Adrenal gland (tissue), 12 donors: ENCODE measurements around the gene TMEM255B. TPM values are rescaled to one million over a fixed set of nuclear protein-coding genes. Genes with fewer than 3 reads are reported as not detected.
A peak's percentile ranks its signal among the peaks of the same experiment; 100 is the strongest.

Source experiments
- DNase-seq, 7 donors: peaks; one replicate each; pipeline ENCODE4 v3.0.0-alpha.2; 2019 to 2020
- H3K27ac ChIP-seq, 5 donors: fragments of 200-600 bp; sonication (generic) in 4 of 5; 1 replicate in 3 of 5; 2 replicates in 2 of 5; pipeline versions ENCODE4 v1.5.1 to v1.8.0; 2016 to 2020; ENCODE audit warnings: mild to moderate bottlenecking in 1 of 5
- H3K27me3 ChIP-seq: fragments of 200-600 bp; 2 replicates; pipeline ENCODE4 v1.8.0; 2021
- H3K36me3 ChIP-seq, 2 donors: fragments of 200-600 bp; replicated peaks in 1 of 2; 1 replicate in 1 of 2; 2 replicates in 1 of 2; pipeline versions ENCODE4 v1.5.1 to v1.8.0; 2018 to 2022
- H3K4me1 ChIP-seq, 2 donors: fragments of 200-600 bp; replicated peaks in 1 of 2; 1 replicate in 1 of 2; 2 replicates in 1 of 2; pipeline versions ENCODE4 v1.5.1 to v1.8.0; 2018 to 2021
- H3K4me3 ChIP-seq, 4 donors: fragments of 200-600 bp; sonication (generic) in 3 of 4; one replicate each; pipeline ENCODE4 v1.5.1; 2016 to 2018
- H3K9me3 ChIP-seq, 3 donors: fragments of 200-600 bp; sonication (generic) in 1 of 3; replicated peaks in 1 of 3; 1 replicate in 2 of 3; 2 replicates in 1 of 3; pipeline versions ENCODE4 v1.5.1 to v1.8.0; 2016 to 2021
- POLR2A ChIP-seq, 2 donors: fragments of 450-650 bp; IDR thresholded peaks; one replicate each; pipeline ENCODE4 v1.6.1; 2017; ENCODE audit warnings: antibody characterized with exemption in 2 of 2, mild to moderate bottlenecking in 2 of 2, moderate library complexity in 1 of 2
- WGBS, 4 donors: extraction: QIAGEN DNeasy Blood & Tissue Kit in 2 of 4; methylation state at CpG; one replicate each; pipeline versions ENCODE4 v1.1.5 to v1.1.7; 2013 to 2017; 5-methylcytosine and 5-hydroxymethylcytosine counted together
- intact Hi-C, 2 donors: fragments of 100-400 bp; cut with DNase I; formaldehyde crosslinking; loops; one replicate each; pipeline versions ENCODE4 v1.14.1 to v1.15.0; 2022 to 2023
- polyA plus RNA-seq, 3 donors: library from polyadenylated mRNA; stranded (reverse); fragments of 200-250 nt in 2 of 3; fragments of 350-450 nt in 1 of 3; fragmentation: Illumina TruSeq in 1 of 3; extraction: RNeasy Lipid Tissue Mini Kit (QIAGEN cat#74804) in 1 of 3; gene quantifications; one replicate each; pipeline ENCODE4 v1.2.3, GENCODE V29; 2013 to 2014
- total RNA-seq, 9 donors: library from RNA; depleted of rRNA in 4 of 9; stranded (reverse); fragments of >200 nt in 4 of 9; fragments of 120-200 nt in 1 of 9; fragmentation: NEBNext Ultra II Directional in 1 of 9; extraction: Animal tissue kit (Norgen Biotek cat#: 25700) in 1 of 9; gene quantifications; one replicate each; pipeline versions ENCODE4 v1.1.0 to v1.2.4, GENCODE V29; 2013 to 2023
- TF ChIP-seq, protein P1 (sequence below), 6 experiments: fragments of 450-650 bp in 4 of 6; fragments of 200-600 bp in 2 of 6; sonication (generic) in 1 of 6; IDR thresholded peaks; 1 replicate in 5 of 6; 2 replicates in 1 of 6; pipeline versions ENCODE4 v1.5.1 to v1.8.0; 2016 to 2021; ENCODE audit warnings: antibody characterized with exemption in 6 of 6, mild to moderate bottlenecking in 2 of 6, moderate library complexity in 1 of 6
- donor health status: healthy with polysubstance abuse.
- donor health status: Bipolar disorder and iron deficiency.
- donor health status: DM: yes; HTN: yes; CAD: no.
- donor health status: DM: no; HTN: no; CAD: no.
- donor health status: DM: no; HTN: no; CAD: no.
- donor health status: DM: yes; HTN: yes; CAD: no.

Gene TMEM255B
- total and polyA plus RNA-seq, 12 donors = 1.3 to 60.1 (median 17.2) TPM

DNA sequence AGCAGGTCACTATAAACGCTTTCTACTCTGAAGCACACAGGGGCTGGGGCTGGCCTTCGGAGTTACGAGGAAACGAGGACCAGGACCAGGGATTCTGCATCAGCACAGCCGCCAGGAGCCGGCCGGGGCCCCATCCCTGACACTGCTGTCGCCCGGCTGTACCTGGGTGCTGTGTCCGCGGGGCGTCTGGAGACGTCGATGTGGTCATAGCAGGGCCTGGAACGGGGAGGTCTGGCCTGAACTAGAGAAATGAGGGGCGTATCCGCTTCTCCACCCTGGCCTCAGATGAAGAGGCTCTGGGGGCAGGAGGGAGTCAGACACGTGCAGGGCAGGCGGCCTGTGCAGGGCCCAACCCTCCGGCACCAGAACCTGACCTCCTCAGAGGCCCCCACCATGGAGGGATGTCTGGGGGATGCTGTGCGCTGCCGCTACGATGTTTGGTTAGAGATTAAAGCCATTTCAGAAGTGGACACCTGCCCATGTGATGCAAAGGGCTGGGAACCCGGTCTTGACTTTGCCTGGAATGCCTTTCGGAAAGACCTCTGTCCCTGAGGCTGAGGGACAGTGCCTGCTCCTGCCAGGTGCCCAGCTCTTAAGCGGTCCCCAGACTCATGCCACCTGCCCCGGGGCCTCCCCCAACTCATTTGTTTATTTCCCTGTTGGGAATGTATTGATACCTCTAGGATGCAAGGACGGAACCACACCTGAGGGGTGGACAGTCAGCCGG, 83.5 kb downstream of the TMEM255B start:
- Histone ChIP-seq H3K9me3 (no peaks in the 10 kb centered on the region), H3K4me3 (no peak overlapping the region), H3K27me3 (no peaks in the 10 kb centered on the region), H3K36me3 (no peaks in the 10 kb centered on the region), H3K27ac (no peak overlapping the region), H3K4me1 (peaks cover 14 to 20% of the 10 kb centered on the region in 2 donors)
- intact Hi-C loops = no loop called here
- 95 to 97% (median 96%) methylated on average over 22 to 29 of the region's 29 CpGs for WGBS, 4 donors
- no peak for TF ChIP-seq POLR2A (IDR thresholded peaks at IDR 0.05)
- TF ChIP-seq, protein P1, sequence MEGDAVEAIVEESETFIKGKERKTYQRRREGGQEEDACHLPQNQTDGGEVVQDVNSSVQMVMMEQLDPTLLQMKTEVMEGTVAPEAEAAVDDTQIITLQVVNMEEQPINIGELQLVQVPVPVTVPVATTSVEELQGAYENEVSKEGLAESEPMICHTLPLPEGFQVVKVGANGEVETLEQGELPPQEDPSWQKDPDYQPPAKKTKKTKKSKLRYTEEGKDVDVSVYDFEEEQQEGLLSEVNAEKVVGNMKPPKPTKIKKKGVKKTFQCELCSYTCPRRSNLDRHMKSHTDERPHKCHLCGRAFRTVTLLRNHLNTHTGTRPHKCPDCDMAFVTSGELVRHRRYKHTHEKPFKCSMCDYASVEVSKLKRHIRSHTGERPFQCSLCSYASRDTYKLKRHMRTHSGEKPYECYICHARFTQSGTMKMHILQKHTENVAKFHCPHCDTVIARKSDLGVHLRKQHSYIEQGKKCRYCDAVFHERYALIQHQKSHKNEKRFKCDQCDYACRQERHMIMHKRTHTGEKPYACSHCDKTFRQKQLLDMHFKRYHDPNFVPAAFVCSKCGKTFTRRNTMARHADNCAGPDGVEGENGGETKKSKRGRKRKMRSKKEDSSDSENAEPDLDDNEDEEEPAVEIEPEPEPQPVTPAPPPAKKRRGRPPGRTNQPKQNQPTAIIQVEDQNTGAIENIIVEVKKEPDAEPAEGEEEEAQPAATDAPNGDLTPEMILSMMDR (IDR thresholded peaks at IDR 0.05) = no peak
- DNase-seq = no peak

DNA sequence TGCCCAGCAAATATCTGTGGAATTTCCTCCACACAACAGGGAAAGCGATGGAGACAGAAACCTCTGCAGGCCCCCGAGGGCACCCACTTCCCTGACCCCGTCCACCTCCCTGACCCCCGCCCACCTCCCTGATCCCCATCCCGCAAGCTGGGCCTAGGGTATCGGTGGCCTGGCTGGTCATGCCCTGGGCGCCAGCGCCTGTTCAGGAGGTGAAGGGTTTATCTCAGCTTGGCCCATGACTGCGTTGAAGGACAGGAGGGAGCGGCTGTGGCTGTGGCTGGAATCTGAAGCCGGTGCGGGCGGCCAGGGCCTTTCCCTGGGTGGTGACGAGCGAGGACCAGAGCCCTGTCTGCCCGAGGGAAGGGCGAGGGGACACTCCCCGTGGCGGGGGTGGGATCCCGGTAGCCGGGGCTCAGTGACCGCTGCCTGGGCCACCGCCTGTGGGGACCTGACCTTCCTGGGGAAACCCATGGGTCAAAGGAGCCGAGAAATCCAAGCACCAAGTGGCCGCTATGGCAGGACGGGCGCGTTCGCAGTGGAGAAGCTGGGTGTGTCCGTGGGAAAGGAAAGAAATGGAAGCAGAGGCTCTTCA, 84.1 kb downstream of the TMEM255B start:
- Histone ChIP-seq H3K36me3 (no peaks in the 10 kb centered on the region), H3K27ac (no peak overlapping the region), H3K9me3 (no peaks in the 10 kb centered on the region), H3K4me3 (no peak overlapping the region), H3K27me3 (no peaks in the 10 kb centered on the region), H3K4me1 (peaks cover 8 to 14% of the 10 kb centered on the region in 2 donors)
- 82 to 93% (median 92%) methylated on average over 11 to 30 of the region's 30 CpGs for WGBS, 4 donors
- intact Hi-C loops = no loop called here
- TF ChIP-seq, protein P1 (IDR thresholded peaks at IDR 0.05) = no peak
- no peak for TF ChIP-seq POLR2A (IDR thresholded peaks at IDR 0.05)
- no peak for DNase-seq

DNA sequence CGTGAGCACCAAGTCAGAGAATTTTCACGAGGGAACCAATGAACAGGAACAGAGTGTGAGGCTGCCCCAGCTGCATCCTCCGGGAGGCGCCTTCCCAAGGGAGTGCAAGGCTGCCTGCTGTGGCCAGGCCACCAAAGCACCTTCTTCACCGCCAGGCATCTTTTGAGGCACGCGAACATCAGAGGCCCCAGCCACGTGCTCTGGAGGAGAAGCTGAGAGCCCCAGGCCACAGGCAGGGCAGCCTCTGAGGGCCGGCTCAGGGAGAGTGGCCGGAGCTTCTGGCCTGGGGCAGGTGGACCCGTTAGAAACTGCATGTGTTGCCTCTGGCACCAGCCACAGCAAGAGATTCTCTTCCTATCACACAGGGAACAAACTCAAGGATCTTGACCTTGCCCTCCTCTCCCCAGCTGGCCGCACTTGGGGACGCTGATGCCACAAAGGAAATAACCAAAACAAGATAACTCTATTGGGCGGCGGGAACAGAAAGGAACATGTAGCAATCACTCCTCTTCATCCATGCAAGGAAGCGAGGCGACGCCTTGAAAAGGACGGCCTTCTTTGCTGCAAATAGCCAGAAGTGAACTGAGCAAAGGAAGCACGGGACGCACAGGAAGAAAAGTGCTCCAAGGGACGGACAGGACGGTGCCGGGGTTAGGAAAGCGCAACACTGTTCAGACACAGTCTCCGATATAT, 85.0 kb downstream of the TMEM255B start:
- H3K36me3 ChIP-seq = no peaks in the 10 kb centered on the region
- peak in 6 of 7 donors; percentile 29 to 78 (median 40) for DNase-seq

DNA sequence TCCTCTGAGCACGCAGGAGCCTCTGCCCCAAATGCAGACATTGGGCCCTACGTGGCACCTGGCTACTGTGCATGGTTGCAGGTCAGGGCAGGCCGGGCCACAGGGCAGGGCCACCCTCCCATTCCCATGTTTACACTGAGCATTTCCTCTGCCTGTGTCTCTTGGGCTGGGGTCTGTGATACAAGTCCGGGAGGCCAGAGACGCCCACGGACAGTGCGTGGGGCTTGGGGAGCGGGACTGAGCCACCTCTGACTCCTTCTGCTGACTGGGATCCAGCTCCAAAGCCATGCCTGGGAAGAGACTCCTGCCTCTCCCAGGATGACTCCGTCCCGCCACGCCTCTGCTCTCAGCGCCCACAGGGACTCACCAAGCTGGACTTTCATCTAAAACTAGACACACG, 86.0 kb downstream of the TMEM255B start:
- H3K9me3 ChIP-seq = no peaks in the 10 kb centered on the region
- no peak overlapping the region for H3K4me3 ChIP-seq
- peak overlapping the region in 1 of 5 donors; percentile 10 for H3K27ac ChIP-seq
- peaks cover 0 to 6% of the 10 kb centered on the region in 2 donors for H3K4me1 ChIP-seq
- 86 to 94% (median 88%) methylated on average over 8 to 13 of the region's 13 CpGs for WGBS, 4 donors
- H3K36me3 ChIP-seq = no peaks in the 10 kb centered on the region
- intact Hi-C loops = no loop called here
- no peaks in the 10 kb centered on the region for H3K27me3 ChIP-seq
- DNase-seq = peak in 1 of 7 donors; percentile 11
- TF ChIP-seq, protein P1 (IDR thresholded peaks at IDR 0.05) = no peak
- TF ChIP-seq POLR2A (IDR thresholded peaks at IDR 0.05) = no peak

More for the DNA sequence above, 85.0 kb downstream of the TMEM255B start:
- Histone ChIP-seq H3K9me3 (no peaks in the 10 kb centered on the region), H3K4me3 (no peak overlapping the region), H3K4me1 (peaks cover 0 to 7% of the 10 kb centered on the region in 2 donors), H3K27me3 (no peaks in the 10 kb centered on the region), H3K27ac (peak overlapping the region in 1 of 5 donors; percentile 40)
- intact Hi-C loops = no loop called here
- 70 to 77% (median 76%) methylated on average over 17 to 26 of the region's 26 CpGs for WGBS, 4 donors
- TF ChIP-seq, protein P1 (IDR thresholded peaks at IDR 0.05) = no peak
- TF ChIP-seq POLR2A (IDR thresholded peaks at IDR 0.05) = no peak
